Measurements from ENCODE around the gene PSMB8. TPM values are rescaled to one million over a fixed set of nuclear protein-coding genes. Genes with fewer than 3 reads are reported as not detected.
A peak's percentile ranks its signal among the peaks of the same experiment; 100 is the strongest.

The PSMB8 gene
- total and polyA plus RNA-seq, 5 experiments from 2014 or later = 133 to 386 (median 350) TPM

DNA sequence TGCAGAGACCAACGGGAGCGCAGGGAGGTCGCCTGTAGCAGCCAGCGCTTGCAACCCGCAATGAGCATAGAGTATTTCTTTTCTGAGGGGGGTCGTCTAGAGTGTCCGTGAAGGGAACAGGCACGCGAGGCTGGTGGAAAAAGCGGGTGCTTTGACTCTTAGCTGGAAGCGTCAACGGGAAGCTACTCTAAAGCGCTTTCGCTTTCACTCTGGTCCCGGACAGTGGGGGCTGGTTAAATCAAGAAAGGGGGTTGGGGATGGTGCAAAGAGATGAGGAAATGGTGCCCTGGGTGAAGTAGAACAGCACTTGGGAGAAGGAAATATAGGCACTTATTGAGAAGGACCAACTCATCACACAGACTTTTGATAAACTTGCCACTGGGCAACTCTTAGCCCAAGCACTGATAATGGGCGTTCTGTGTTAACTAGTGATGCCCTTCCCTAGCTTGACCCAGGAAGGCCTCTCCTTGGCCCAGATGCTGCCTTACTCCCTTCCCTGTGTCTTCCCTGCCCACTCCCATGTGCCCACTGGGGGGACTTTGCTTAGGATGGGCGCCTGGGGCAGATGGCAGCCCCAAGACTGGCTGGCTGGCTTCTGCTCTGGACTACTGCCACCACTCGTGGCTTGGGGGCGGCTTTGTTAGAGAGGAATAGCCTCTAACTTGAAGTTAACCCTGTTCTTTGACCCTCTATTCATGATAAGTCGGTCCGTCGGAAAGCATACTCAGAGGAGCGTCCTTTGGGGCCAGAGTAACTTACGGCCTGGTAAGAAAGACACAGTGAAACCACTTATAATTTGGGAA, 10.7 kb upstream of the PSMB8 start:
- no peaks in the 10 kb centered on the region for H3K27me3 Mint-ChIP-seq
- POLR2A ChIA-PET = interaction anchor here (1.2 to 7.9 kb wide), 11 partner anchors 10 to 119 kb away, joined by 3 to 743 read pairs (median 9); partner anchors contain the start of genes BRD2, HLA-DMA, HLA-DMB and PSMB8
- peak overlapping the region; percentile 90 to 100 (median 98) for H3K4me3 Mint-ChIP-seq
- ATAC-seq (peak; percentile 19 to 25), DNase-seq (peak in 6 of 10 donors; percentile 38 to 72 (median 52))
- H3K9me3 Mint-ChIP-seq = no peaks in the 10 kb centered on the region
- peaks cover 21 to 70% (median 45%) of the 10 kb centered on the region in 3 donors for H3K36me3 Mint-ChIP-seq
- H3K27ac Mint-ChIP-seq = peak overlapping the region; percentile 98 to 100 (median 100)
- H3K4me1 Mint-ChIP-seq = peaks cover 45 to 77% (median 70%) of the 10 kb centered on the region in 4 donors

DNA sequence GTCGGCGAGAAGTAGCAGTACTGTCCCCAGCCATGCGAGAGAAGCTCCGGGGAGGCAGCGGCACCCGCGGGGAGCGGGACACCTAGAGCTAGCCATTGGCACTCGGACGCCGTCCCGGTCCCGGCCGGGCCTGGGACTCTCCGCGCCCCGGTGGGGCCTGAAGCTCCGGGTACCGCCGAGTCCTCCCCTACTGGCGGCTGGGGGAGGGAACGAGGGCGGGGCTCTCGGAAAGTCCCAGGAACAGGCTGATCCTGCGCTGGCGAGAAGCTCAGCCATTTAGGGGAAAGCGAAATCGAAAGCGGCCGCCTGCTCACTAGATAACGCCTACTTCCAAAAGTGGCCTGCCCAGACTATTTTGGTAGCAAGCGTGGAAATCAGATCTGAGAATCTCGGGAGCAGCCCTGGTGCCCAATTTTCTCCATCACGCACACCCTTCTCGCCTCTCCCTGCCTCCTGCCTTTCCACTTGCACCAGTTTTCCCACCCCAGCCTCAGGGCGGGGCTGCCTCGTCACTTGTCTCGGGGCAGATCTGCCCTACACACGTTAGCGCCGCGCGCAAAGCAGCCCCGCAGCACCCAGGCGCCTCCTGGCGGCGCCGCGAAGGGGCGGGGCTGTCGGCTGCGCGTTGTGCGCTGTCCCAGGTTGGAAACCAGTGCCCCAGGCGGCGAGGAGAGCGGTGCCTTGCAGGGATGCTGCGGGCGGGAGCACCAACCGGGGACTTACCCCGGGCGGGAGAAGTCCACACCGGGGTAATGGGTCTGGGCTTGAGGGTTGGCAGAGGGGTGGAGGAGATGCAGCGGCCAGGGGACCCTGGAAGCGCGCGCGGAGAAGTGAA, 9.9 kb upstream of the PSMB8 start, which contains the start of the genes PSMB9 and TAP1:
Gene PSMB9 (plus strand): TSS at position 652 of the 835 bp plus-strand sequence. CDS start 38 bp downstream, at position 690.
Gene TAP1 (minus strand): TSS at position 164 of the 835 bp plus-strand sequence. CDS start 68 bp downstream, at position 96.
- Mint-ChIP-seq H3K36me3 (peaks cover 25 to 70% (median 50%) of the 10 kb centered on the region in 3 donors), H3K9me3 (no peaks in the 10 kb centered on the region), H3K27ac (peak within 1 kb of the TSS; percentile 98 to 100 (median 100)), H3K27me3 (no peaks in the 10 kb centered on the region), H3K4me3 (peak within 1 kb of the TSS; percentile 90 to 100 (median 98)), H3K4me1 (peaks cover 46 to 76% (median 72%) of the 10 kb centered on the region in 4 donors)
- DNase-seq = peak; percentile 88 to 99 (median 92)
- ATAC-seq = peak; percentile 82 to 83
- POLR2A ChIA-PET = interaction anchor here (0.6 to 7.9 kb wide), 16 partner anchors 11 to 1262 kb away, joined by 3 to 743 read pairs (median 6); partner anchors contain the start of genes B3GALT4, BRD2, HLA-DMA and HLA-DMB

DNA sequence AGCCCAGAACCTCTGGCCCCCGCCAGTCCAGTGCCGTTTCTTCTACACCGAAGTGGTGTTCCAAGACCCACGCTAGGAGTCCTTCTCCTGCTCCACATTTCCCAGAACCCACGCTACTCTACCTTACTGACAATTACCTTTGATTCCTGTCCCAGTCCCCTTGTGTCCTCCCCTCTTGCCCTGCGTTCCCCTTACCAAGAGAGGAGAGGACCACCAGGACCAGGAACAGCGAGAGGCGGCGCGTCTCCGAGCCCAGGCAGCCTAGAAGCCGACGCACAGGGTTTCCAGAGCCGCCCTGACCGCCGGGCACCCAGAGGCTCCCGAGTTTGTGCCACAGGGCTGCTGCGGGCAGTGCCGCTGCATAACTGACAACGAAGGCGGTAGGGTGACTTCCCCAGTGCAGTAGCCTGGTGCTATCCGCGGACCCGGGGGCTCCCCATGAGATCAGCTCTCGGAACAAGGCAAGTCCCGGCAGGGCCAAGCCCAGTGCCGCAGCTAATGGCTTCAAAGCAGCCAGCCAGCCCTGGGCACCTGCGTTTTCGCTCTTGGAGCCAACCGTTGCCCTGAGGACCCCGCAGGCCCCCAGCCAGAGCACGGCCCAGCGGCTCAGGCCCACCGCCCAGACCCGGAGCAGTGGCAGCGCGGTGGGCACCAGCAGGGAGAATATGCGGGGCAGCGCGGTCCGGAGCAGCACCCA, 9.1 kb upstream of the PSMB8 start:
- no peaks in the 10 kb centered on the region for H3K27me3 Mint-ChIP-seq
- H3K4me1 Mint-ChIP-seq = peaks cover 47 to 77% (median 73%) of the 10 kb centered on the region in 4 donors
- POLR2A ChIA-PET = interaction anchor here (0.8 to 7.9 kb wide), 13 partner anchors 11 to 491 kb away, joined by 3 to 743 read pairs (median 6); partner anchors contain the start of genes B3GALT4, BRD2, HLA-DMB and PSMB8
- ATAC-seq = peak; percentile 45 to 49
- H3K27ac Mint-ChIP-seq = peak overlapping the region; percentile 95 to 100 (median 100)
- DNase-seq = peak in 9 of 10 donors; percentile 39 to 81 (median 58)
- H3K4me3 Mint-ChIP-seq = peak overlapping the region; percentile 90 to 100 (median 98)
- H3K9me3 Mint-ChIP-seq = no peaks in the 10 kb centered on the region
- peaks cover 33 to 70% (median 53%) of the 10 kb centered on the region in 3 donors for H3K36me3 Mint-ChIP-seq

DNA sequence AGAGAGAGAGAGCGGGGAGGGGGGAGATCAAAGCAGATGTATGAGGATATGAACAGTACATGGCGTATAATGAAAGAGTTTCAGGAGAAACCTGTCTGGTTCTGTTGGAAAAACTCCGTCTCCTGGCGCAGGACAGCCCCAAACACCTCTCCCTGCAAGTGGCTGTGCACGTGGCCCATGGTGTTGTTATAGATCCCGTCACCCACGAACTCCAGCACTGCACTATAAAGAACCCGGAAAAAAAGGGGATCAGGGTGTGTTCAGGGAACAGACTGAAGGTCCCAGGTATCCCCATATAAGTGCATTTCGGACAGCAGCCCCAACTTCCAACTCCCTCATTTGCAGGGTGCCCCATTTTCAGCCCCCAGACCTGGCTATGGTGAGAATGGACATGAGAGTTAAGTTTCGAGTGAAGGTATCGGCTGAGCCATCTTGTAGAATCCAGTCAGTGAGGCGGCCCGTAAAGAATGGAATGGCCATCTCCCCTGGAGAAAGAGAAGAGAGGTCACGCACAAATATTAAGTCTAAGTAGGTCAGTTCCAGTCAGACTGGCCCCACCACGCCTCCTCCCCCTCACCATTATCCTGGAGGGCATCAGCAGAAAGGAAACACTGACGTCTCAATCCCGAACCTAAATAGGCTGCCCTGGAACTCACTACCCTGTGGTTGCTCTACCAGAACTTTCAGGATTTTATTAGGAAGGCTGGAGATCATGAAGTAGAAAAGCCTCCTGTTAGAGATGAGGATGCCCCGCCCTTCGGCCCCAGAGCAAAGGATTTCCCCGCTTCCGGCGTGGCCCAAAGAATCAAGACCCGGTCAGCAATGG, 8.4 kb upstream of the PSMB8 start:
- ATAC-seq = no peak
- Mint-ChIP-seq H3K9me3 (no peaks in the 10 kb centered on the region), H3K27ac (peak overlapping the region; percentile 95 to 100 (median 100)), H3K4me3 (peak overlapping the region; percentile 90 to 100 (median 98)), H3K4me1 (peaks cover 54 to 77% (median 73%) of the 10 kb centered on the region in 4 donors), H3K27me3 (no peaks in the 10 kb centered on the region), H3K36me3 (peaks cover 37 to 70% (median 56%) of the 10 kb centered on the region in 3 donors)
- POLR2A ChIA-PET = interaction anchor here (2.3 to 7.9 kb wide), 6 partner anchors 10 to 118 kb away, joined by 6 to 743 read pairs (median 48); partner anchors contain the start of genes BRD2, PSMB8 and TAP2
- peak in 1 of 10 donors; percentile 27 for DNase-seq

DNA sequence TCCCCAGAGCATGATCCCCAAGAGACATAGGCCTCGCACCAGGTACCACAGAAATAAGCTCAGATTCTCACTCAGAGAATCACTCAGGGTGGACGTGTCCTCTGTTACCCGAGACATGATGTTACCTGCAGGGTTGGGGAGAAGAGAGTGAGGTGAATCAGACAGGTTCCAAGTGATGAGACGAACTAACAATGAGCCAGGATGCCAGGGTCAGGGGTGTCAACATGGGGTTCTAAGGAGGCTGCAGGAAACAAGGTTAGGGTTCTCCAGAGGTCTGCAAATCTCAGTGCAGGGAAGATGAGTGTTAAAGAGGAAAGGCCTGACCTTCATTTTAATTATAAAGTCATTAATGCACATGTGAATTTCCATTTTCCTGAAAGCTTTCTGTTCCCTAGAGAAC, 7.2 kb upstream of the PSMB8 start:
- Mint-ChIP-seq H3K9me3 (no peaks in the 10 kb centered on the region), H3K27ac (peak overlapping the region; percentile 74 to 100 (median 98)), H3K36me3 (peaks cover 41 to 70% (median 65%) of the 10 kb centered on the region in 3 donors), H3K27me3 (no peaks in the 10 kb centered on the region), H3K4me3 (peak overlapping the region; percentile 90 to 100 (median 98)), H3K4me1 (peaks cover 55 to 79% (median 74%) of the 10 kb centered on the region in 4 donors)
- ATAC-seq (no peak), DNase-seq (no peak)
- POLR2A ChIA-PET = interaction anchor here (0.8 to 3.7 kb wide), 4 partner anchors 9 to 1300 kb away, joined by 4 to 38 read pairs (median 14); partner anchors contain the start of gene TAP2

DNA sequence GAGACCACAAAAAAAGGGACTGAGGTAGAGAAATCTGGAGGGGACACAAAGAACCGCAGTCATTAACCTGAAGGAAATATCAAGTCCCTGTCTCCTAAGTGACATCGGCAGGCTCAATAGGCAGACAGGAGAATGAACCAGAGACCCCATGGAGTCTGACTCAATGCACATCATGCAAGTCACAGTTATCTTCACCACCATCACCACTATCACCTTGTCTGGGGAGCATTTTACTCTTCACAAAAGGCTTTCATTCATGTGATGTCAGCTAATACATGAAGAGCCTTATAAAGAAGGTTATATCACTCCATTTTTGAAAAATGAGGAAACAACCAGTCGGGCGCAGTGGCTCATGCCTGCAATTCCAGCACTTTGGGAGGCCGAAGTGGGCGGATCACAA, 5.3 kb upstream of the PSMB8 start:
- peak overlapping the region in 9 of 10 donors; percentile 31 to 100 (median 89) for H3K27ac Mint-ChIP-seq
- peaks cover 51 to 78% (median 68%) of the 10 kb centered on the region in 4 donors for H3K4me1 Mint-ChIP-seq
- DNase-seq (no peak), ATAC-seq (no peak)
- H3K27me3 Mint-ChIP-seq = no peaks in the 10 kb centered on the region
- POLR2A ChIA-PET = interaction anchor here (3.0 to 3.7 kb wide), 3 partner anchors 7 to 123 kb away, joined by 14 to 38 read pairs (median 15); partner anchors contain the start of gene TAP2
- H3K9me3 Mint-ChIP-seq = no peaks in the 10 kb centered on the region
- H3K36me3 Mint-ChIP-seq = peaks cover 54 to 84% (median 75%) of the 10 kb centered on the region in 3 donors
- peak overlapping the region; percentile 46 to 99 (median 80) for H3K4me3 Mint-ChIP-seq

DNA sequence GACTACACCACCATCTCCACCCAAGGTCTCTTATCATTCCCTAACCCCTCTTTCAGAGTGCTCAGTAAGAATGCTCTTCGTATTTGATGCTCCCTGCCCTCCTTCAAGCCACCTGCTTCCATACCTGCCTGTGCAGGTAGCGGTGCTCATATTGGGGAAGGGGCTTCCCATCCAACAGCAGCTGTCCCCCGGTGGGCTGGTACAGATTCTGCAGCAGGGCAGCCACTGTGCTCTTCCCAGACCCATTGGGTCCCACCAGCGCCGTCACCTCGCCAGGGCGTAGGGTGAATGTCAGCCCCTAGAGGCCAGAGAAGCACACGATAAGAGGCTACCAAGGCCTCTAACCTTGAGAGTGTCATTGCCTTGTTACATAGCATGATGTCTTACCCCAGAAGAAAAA, 3.9 kb upstream of the PSMB8 start:
- H3K4me1 Mint-ChIP-seq = peaks cover 55 to 86% (median 75%) of the 10 kb centered on the region in 4 donors
- no peak for DNase-seq
- POLR2A ChIA-PET = no interaction called here
- no peaks in the 10 kb centered on the region for H3K27me3 Mint-ChIP-seq
- no peaks in the 10 kb centered on the region for H3K9me3 Mint-ChIP-seq
- H3K4me3 Mint-ChIP-seq = peak overlapping the region; percentile 76 to 100 (median 98)
- H3K27ac Mint-ChIP-seq = peak overlapping the region; percentile 60 to 100 (median 100)
- ATAC-seq = no peak
- H3K36me3 Mint-ChIP-seq = peaks cover 59 to 88% (median 81%) of the 10 kb centered on the region in 3 donors

DNA sequence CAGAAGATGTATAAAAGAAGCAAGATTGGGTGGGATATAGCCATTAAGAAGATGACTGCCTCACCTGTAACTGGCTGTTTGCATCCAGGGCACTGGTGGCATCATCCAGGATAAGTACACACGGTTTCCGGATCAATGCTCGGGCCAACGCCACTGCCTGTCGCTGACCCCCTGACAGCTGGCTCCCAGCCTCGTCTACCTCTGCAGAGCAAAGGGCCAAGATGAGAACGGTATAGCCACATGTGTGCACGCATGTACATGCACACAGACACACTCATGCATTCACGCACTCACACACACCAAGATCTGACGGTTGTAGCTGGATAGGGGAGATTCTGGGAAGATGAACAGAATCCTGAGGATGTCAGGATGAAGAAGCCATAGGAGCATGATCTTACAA, 3.2 kb upstream of the PSMB8 start:
- no peak for DNase-seq
- H3K27ac Mint-ChIP-seq = peak overlapping the region; percentile 60 to 100 (median 100)
- POLR2A ChIA-PET = interaction anchor here (2.0 to 10.6 kb wide), 4 partner anchors 9 to 125 kb away, joined by 5 to 743 read pairs (median 250); partner anchors contain the start of genes BRD2, PSMB9 and TAP1

DNA sequence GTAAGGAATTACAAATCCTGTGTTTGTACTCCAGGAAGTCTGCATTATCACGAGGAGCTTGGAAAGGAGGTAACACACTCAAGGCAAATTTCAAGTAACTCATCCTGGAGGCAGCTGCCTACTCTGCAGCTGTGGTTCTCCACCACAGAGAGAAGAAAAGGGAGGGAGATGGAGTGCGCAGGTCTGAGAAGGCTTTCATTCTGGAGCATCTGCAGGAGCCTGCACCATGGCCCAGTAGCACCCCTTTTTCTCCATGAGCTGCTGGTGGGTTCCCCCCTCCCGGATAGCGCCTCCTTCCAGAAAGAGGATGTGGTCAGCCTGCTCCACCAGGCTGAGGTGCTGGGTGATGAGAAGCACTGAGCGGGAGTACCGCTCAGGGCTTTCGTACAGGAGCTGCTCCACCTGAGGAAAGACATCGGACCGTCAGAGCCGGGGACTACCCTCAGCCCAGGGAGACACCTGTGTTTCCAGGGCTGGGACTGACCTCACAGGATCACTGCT, 1.6 kb upstream of the PSMB8 start:
- ATAC-seq (peak; percentile 13 to 18), DNase-seq (peak in 8 of 10 donors; percentile 34 to 62 (median 46))
- peaks cover 47 to 86% (median 79%) of the 10 kb centered on the region in 3 donors for H3K36me3 Mint-ChIP-seq
- POLR2A ChIA-PET = interaction anchor here (0.6 to 10.6 kb wide), 28 partner anchors 7 to 1305 kb away, joined by 3 to 743 read pairs (median 5); partner anchors contain the start of genes ATF6B, B3GALT4, BRD2 and DXO
- H3K27ac Mint-ChIP-seq = peak overlapping the region; percentile 98 to 100 (median 100)
- no peaks in the 10 kb centered on the region for H3K9me3 Mint-ChIP-seq
- peak overlapping the region; percentile 92 to 100 (median 98) for H3K4me3 Mint-ChIP-seq
- no peaks in the 10 kb centered on the region for H3K27me3 Mint-ChIP-seq
- H3K4me1 Mint-ChIP-seq = peaks cover 51 to 88% (median 79%) of the 10 kb centered on the region in 4 donors

More for the DNA sequence above, 3.2 kb upstream of the PSMB8 start:
- H3K4me1 Mint-ChIP-seq = peaks cover 55 to 88% (median 79%) of the 10 kb centered on the region in 4 donors
- H3K36me3 Mint-ChIP-seq = peaks cover 58 to 89% (median 85%) of the 10 kb centered on the region in 3 donors
- no peaks in the 10 kb centered on the region for H3K9me3 Mint-ChIP-seq
- no peaks in the 10 kb centered on the region for H3K27me3 Mint-ChIP-seq
- no peak for ATAC-seq
- peak overlapping the region; percentile 76 to 100 (median 98) for H3K4me3 Mint-ChIP-seq

DNA sequence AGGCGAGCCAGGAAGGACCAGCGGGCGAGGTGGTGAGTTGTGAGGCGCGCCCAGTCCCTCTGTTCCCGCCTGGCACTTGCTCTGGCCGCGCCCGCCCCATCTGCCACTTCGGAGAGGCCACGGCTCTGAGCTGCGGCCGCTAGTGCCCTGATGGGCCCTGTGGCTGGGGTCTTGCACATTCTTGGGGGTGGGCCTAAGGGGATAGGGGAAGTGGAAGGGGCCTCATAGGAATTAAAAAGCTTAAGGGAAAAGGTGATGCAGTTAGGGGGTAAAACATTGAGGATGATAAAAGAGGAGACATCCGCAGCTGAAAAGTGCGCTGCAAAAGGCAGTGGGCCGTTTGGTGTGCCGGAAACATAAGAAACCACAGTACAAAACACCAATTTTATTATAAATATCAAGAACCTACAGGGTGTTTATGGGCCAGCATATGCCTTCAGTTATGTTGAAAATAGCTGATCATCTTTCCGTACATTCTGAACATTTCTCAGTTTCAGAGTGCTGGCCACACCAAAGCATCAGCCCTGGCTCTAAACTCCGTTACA, 1.1 kb upstream of the PSMB8 start:
- POLR2A ChIA-PET = interaction anchor here (0.6 to 10.6 kb wide), 32 partner anchors 12 to 1912 kb away, joined by 3 to 743 read pairs (median 4); partner anchors contain the start of genes ATF6B, B3GALT4, BRD2 and DXO
- Mint-ChIP-seq H3K9me3 (no peaks in the 10 kb centered on the region), H3K4me3 (peak overlapping the region; percentile 92 to 100 (median 98)), H3K27ac (peak overlapping the region; percentile 98 to 100 (median 100)), H3K4me1 (peaks cover 54 to 88% (median 79%) of the 10 kb centered on the region in 4 donors), H3K27me3 (no peaks in the 10 kb centered on the region), H3K36me3 (peaks cover 44 to 86% (median 74%) of the 10 kb centered on the region in 3 donors)
- peak; percentile 15 to 23 for ATAC-seq
- DNase-seq = peak in 2 of 10 donors; percentile 21 to 69
